A549 treated with AZD2906 at 1 μM for 4 hours (cell line): ENCODE results near the gene THAP5. TPM values are rescaled to one million over a fixed set of nuclear protein-coding genes. Genes with fewer than 3 reads are reported as not detected.

Experiments used
- total RNA-seq: library from RNA; stranded (reverse); fragments of 200-300 nt; extraction: Qiagen RNA extraction; gene quantifications from 5 replicates; pipeline ENCODE4 v1.2.3, GENCODE V29; 2022

The THAP5 gene
- total RNA-seq, result 10.6 to 18.7 TPM (median 13.4 TPM) in 5 replicates

GRCh38 chr7:108569381-108570145, at the start of gene THAP5, which contains the start of gene DNAJB9:
Gene THAP5, minus strand, starts transcription at chr7:108569706. Its CDS starts 137 bp downstream, at chr7:108569569.
Gene DNAJB9, plus strand, starts transcription at chr7:108569874. Its CDS starts 1,853 bp downstream, at chr7:108571727.

GRCh38 chr7:108525985-108526767, 43.3 kb downstream of the THAP5 start, which contains the start of gene PNPLA8:
Gene PNPLA8, minus strand, starts transcription at chr7:108526135. Its CDS starts 10,644 bp downstream, at chr7:108515491.

Other genes starting within 250 kb of the THAP5 start
- gene NRCAM, start 113.3 kb downstream of the THAP5 start, total RNA-seq, result 82.7 to 120 TPM (median 103 TPM) in 5 replicates
- 13.7 to 20.1 TPM (median 16.5 TPM) in 5 replicates for gene PNPLA8, start 43.6 kb downstream of the THAP5 start, total RNA-seq
- 8.0 to 12.5 TPM (median 8.9 TPM) in 5 replicates for gene DNAJB9, start 168 bp upstream of the THAP5 start, total RNA-seq